AG04449 (cell line): Measurements from ENCODE around the gene PARP3.

ENCODE experiments used
- CTCF ChIA-PET: fragments of 350-600 bp; formaldehyde crosslinking; extraction: SDS; loops from one replicate; lab custom pipeline; 2021; ENCODE audit warnings: antibody characterized with exemption; lab: Yijun Ruan, JAX
- POLR2A ChIA-PET: fragments of 400-600, 350-600 bp; formaldehyde crosslinking; extraction: SDS; loops from one replicate; lab custom pipeline; 2020; ENCODE audit warnings: antibody characterized with exemption, inconsistent platforms; lab: Yijun Ruan, JAX
- DNase-seq: peaks from one replicate; pipeline ENCODE4 v3.0.0-alpha.2; 2010; ENCODE audit warnings: low read depth, low spot score
- H3K4me3 ChIP-seq: 2 replicates; pipeline ENCODE4 v1.5.1; 2011; ENCODE audit warnings: low read depth, mild to moderate bottlenecking, control low read depth, low read length
- CTCF ChIP-seq: IDR thresholded peaks from one replicate; pipeline ENCODE4 v1.5.1; 2011; ENCODE audit warnings: mild to moderate bottlenecking, moderate library complexity, low read length, control low read depth, inconsistent platforms; ENCODE audit not compliant: insufficient read depth; ENCODE audit errors: missing control alignments

The PARP3 gene

GRCh38 chr3:51980253-51980652 is 38.1 kb downstream of the PARP3 start:
- CTCF ChIA-PET: interaction anchor here (1.4 to 3.7 kb wide), 2 partner anchors 12 to 38 kb away, joined by 3 to 20 read pairs; partner anchors contain the start of genes PARP3 and RRP9
- no peak for TF ChIP-seq CTCF

GRCh38 chr3:51982352-51982837 is 40.2 kb downstream of the PARP3 start:
- peak; percentile 64 for TF ChIP-seq CTCF
- ChIA-PET CTCF (interaction anchor here (0.8 to 4.5 kb wide), 11 partner anchors 9 to 356 kb away, joined by 3 to 80 read pairs (median 4); partner anchors contain the start of genes ABHD14A, ABHD14B, PARP3 and RPL29), POLR2A (interaction anchor here (1.1 to 3.6 kb wide), 7 partner anchors 9 to 75 kb away, joined by 3 to 35 read pairs (median 6); partner anchors contain the start of genes ABHD14B, DUSP7, PCBP4 and RPL29)
- no peak for DNase-seq
- peak overlapping the region; percentile 71 for H3K4me3 ChIP-seq

More at GRCh38 chr3:51980253-51980652, 38.1 kb downstream of the PARP3 start:
- POLR2A ChIA-PET: no interaction called here
- H3K4me3 ChIP-seq: no peak overlapping the region
- DNase-seq: no peak

- CTCF ChIA-PET: interaction anchor here (0.8 to 4.5 kb wide), 10 partner anchors 8 to 356 kb away, joined by 3 to 80 read pairs (median 6); partner anchors contain the start of genes ABHD14A, ABHD14B, PARP3 and RPL29
- POLR2A ChIA-PET: interaction anchor here (1.0 to 3.6 kb wide), 8 partner anchors 8 to 206 kb away, joined by 3 to 35 read pairs (median 5); partner anchors contain the start of genes ABHD14B, DUSP7, PCBP4 and RPL29
- H3K4me3 ChIP-seq: peak within 1 kb of the TSS; percentile 71
- no peak for DNase-seq
- no peak for TF ChIP-seq CTCF
Observed at GRCh38 chr3:51982838-51983577, 40.8 kb downstream of the PARP3 start, which contains the start of gene ACY1. TSS of gene ACY1 (plus strand) at chr3:51983535. CDS start at chr3:51984065, 530 bp downstream.

GRCh38 chr3:51983578-51984268 is 41.6 kb downstream of the PARP3 start:
- ChIA-PET POLR2A (interaction anchor here (1.0 to 3.6 kb wide), 6 partner anchors 7 to 205 kb away, joined by 3 to 35 read pairs (median 6); partner anchors contain the start of genes ABHD14B and RPL29), CTCF (interaction anchor here (1.4 to 4.5 kb wide), 6 partner anchors 10 to 161 kb away, joined by 5 to 80 read pairs (median 20); partner anchors contain the start of genes ABHD14A, ABHD14B, PARP3 and RPL29)
- H3K4me3 ChIP-seq: peak overlapping the region; percentile 71
- no peak for DNase-seq
- no peak for TF ChIP-seq CTCF

- H3K4me3 ChIP-seq: peak overlapping the region; percentile 71
- ChIA-PET CTCF (interaction anchor here (1.9 to 4.5 kb wide), 5 partner anchors 10 to 68 kb away, joined by 5 to 80 read pairs (median 33); partner anchors contain the start of genes ABHD14A, ABHD14B, PARP3 and RPL29), POLR2A (interaction anchor here (3.6 kb wide), 1 partner anchor 11 kb away, joined by 35 read pairs; the partner anchor contains the start of gene RPL29)
- DNase-seq: no peak
- no peak for TF ChIP-seq CTCF
Observed at GRCh38 chr3:51984269-51984647, 42.1 kb downstream of the PARP3 start.
